Retinal pigment epithelial cell (primary cell): ENCODE results near the gene LTB.
A peak's percentile ranks its signal among the peaks of the same experiment; 100 is the strongest.

Experiments
- DNase-seq: peaks from one replicate; pipeline ENCODE4 v3.0.0-alpha.2; 2010; ENCODE audit warnings: low read depth
- H3K4me3 ChIP-seq: 2 replicates; pipeline ENCODE4 v1.5.1; 2011; ENCODE audit warnings: mild to moderate bottlenecking, low read length, control low read depth, moderate library complexity
- CTCF ChIP-seq: conservative IDR thresholded peaks from 2 replicates; pipeline ENCODE4 v1.5.1; 2011; ENCODE audit warnings: low read depth, low read length, control low read depth, inconsistent platforms

LTB gene

GRCh38 chr6:31619805-31620585 lies 37.8 kb upstream of the LTB start:
- peak; percentile 98 for DNase-seq
- TF ChIP-seq CTCF: no peak
- peak overlapping the region; percentile 59 for H3K4me3 ChIP-seq

- DNase-seq: no peak
- no peak for TF ChIP-seq CTCF
- H3K4me3 ChIP-seq: no peak overlapping the region
Measured at GRCh38 chr6:31617010-31617409, 34.8 kb upstream of the LTB start.

- DNase-seq: no peak
- no peak overlapping the region for H3K4me3 ChIP-seq
- TF ChIP-seq CTCF: no peak
Measured at GRCh38 chr6:31615748-31616147, 33.5 kb upstream of the LTB start.

- DNase-seq: no peak
- no peak for TF ChIP-seq CTCF
- no peak within 1 kb of the TSS for H3K4me3 ChIP-seq
Measured at GRCh38 chr6:31614684-31615578, 32.7 kb upstream of the LTB start, which contains the start of gene AIF1. TSS of gene AIF1 (plus strand) at chr6:31615234. CDS start at chr6:31615330, 96 bp downstream.

GRCh38 chr6:31614075-31614619 lies 31.9 kb upstream of the LTB start:
- TF ChIP-seq CTCF: no peak
- no peak overlapping the region for H3K4me3 ChIP-seq
- no peak for DNase-seq

GRCh38 chr6:31610968-31611367 lies 28.7 kb upstream of the LTB start:
- H3K4me3 ChIP-seq: no peak overlapping the region

More at GRCh38 chr6:31610968-31611367, 28.7 kb upstream of the LTB start:
- no peak for DNase-seq
- TF ChIP-seq CTCF: no peak
